MCF 10A (cell line): ENCODE results near the gene TAB2. TPM values are rescaled to one million over a fixed set of nuclear protein-coding genes. Genes with fewer than 3 reads are reported as not detected.

ENCODE experiments used
- BruUV-seq: library from RNA; stranded (reverse); fragments of 400-500 nt; replicated peaks from 2 replicates; lab custom pipeline; 2021; lab: Mats Ljungman, UMichigan
- CTCF ChIA-PET: fragments of 300-600 bp; sonication (Branson Sonifier 250); formaldehyde crosslinking; extraction: SDS; loops from one replicate; lab custom pipeline; 2021; ENCODE audit warnings: antibody characterized with exemption, inconsistent platforms; lab: Yijun Ruan, JAX
- POLR2A ChIA-PET: fragments of 300-600, 350-650 bp; sonication (Branson Sonifier 250); formaldehyde crosslinking; extraction: SDS; loops from one replicate; lab custom pipeline; 2020; ENCODE audit warnings: antibody characterized with exemption, inconsistent platforms; lab: Yijun Ruan, JAX
- DNase-seq: peaks from one replicate; pipeline ENCODE4 v3.0.0-alpha.2; 2018; ENCODE audit not compliant: unreplicated experiment
- H3K27ac Mint-ChIP-seq: one replicate; pipeline ENCODE4 v1.8.0; 2022; ENCODE audit warnings: mild to moderate bottlenecking, low read depth, mixed read lengths; ENCODE audit not compliant: unreplicated experiment
- H3K27me3 Mint-ChIP-seq: one replicate; pipeline ENCODE4 v1.8.0; 2022; ENCODE audit warnings: mixed read lengths; ENCODE audit not compliant: insufficient read depth, unreplicated experiment
- H3K36me3 Mint-ChIP-seq: one replicate; pipeline ENCODE4 v1.8.0; 2022; ENCODE audit warnings: mild to moderate bottlenecking, moderate library complexity, mixed read lengths; ENCODE audit not compliant: insufficient read depth, unreplicated experiment
- H3K4me1 Mint-ChIP-seq: one replicate; pipeline ENCODE4 v1.8.0; 2022; ENCODE audit warnings: mixed read lengths; ENCODE audit not compliant: insufficient read depth, unreplicated experiment
- H3K4me3 Mint-ChIP-seq: one replicate; pipeline ENCODE4 v1.8.0; 2022; ENCODE audit warnings: mild to moderate bottlenecking, moderate library complexity, mixed read lengths; ENCODE audit not compliant: unreplicated experiment
- H3K9me3 Mint-ChIP-seq: one replicate; pipeline ENCODE4 v1.8.0; 2022; ENCODE audit warnings: mixed read lengths; ENCODE audit not compliant: unreplicated experiment
- intact Hi-C: fragments of 100-400 bp; cut with micrococcal nuclease; formaldehyde crosslinking; loops from 2 replicates; pipeline ENCODE4 v1.14.1; 2022
- total RNA-seq: library from RNA; stranded (reverse); gene quantifications from 2 replicates; pipeline ENCODE4 v1.2.3, GENCODE V29; 2022
- TF ChIP-seq, protein P1 (sequence below): fragments of 200-600 bp; IDR thresholded peaks from one replicate; pipeline ENCODE4 v1.8.0; 2022; ENCODE audit warnings: antibody characterized with exemption, mild to moderate bottlenecking; ENCODE audit not compliant: unreplicated experiment

TAB2 gene
- total RNA-seq, 1 experiment from 2014 or later, result 76.4 TPM

DNA sequence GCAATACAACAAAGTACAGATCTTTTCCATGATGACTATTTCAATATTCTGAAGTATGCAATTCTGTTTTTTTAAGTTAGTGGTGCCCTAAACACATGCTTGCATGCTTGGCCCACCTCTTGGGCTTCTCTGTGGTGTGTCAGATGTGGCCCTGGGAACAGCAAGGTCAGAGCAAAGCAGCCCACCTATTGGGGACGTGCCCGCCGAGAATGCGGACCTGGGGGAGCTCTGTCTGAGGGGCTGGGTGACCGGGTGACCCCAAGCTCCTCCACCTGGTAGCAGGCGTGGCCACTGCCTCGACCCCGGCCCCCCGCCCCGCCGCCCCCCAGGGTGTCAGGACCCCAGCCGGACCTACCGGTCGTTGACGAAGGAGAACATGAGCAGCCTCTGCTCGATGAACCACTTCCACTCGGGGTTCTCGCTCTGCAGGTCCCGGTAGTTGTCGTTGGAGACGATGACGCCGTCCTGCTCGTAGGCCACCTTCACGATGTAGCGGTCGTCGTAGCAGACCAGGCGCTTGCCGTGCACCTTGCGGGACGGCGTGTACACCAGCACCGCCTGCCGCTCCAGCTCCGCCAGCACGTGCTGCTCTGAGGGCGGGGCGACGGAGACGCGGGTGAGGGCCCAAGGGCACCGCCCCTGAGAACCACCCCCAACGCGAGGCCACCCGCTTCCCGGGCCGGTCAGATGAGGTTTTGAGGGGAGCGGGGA, 139.0 kb downstream of the TAB2 start:
- TF ChIP-seq, protein P1, sequence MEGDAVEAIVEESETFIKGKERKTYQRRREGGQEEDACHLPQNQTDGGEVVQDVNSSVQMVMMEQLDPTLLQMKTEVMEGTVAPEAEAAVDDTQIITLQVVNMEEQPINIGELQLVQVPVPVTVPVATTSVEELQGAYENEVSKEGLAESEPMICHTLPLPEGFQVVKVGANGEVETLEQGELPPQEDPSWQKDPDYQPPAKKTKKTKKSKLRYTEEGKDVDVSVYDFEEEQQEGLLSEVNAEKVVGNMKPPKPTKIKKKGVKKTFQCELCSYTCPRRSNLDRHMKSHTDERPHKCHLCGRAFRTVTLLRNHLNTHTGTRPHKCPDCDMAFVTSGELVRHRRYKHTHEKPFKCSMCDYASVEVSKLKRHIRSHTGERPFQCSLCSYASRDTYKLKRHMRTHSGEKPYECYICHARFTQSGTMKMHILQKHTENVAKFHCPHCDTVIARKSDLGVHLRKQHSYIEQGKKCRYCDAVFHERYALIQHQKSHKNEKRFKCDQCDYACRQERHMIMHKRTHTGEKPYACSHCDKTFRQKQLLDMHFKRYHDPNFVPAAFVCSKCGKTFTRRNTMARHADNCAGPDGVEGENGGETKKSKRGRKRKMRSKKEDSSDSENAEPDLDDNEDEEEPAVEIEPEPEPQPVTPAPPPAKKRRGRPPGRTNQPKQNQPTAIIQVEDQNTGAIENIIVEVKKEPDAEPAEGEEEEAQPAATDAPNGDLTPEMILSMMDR, result no peak
- no peaks in the 10 kb centered on the region for H3K36me3 Mint-ChIP-seq
- peaks cover 6% of the 10 kb centered on the region for H3K4me1 Mint-ChIP-seq
- H3K27me3 Mint-ChIP-seq, result no peaks in the 10 kb centered on the region
- ChIA-PET POLR2A (no interaction called here), CTCF (interaction anchor here (0.6 kb wide), 1 partner anchor 58 kb away, joined by 3 read pairs; no protein-coding TSS in a partner anchor)
- no TSS peak for BruUV-seq
- H3K27ac Mint-ChIP-seq, result no peak overlapping the region
- intact Hi-C loops, result no loop called here
- DNase-seq, result no peak
- no peak overlapping the region for H3K4me3 Mint-ChIP-seq
- no peaks in the 10 kb centered on the region for H3K9me3 Mint-ChIP-seq

DNA sequence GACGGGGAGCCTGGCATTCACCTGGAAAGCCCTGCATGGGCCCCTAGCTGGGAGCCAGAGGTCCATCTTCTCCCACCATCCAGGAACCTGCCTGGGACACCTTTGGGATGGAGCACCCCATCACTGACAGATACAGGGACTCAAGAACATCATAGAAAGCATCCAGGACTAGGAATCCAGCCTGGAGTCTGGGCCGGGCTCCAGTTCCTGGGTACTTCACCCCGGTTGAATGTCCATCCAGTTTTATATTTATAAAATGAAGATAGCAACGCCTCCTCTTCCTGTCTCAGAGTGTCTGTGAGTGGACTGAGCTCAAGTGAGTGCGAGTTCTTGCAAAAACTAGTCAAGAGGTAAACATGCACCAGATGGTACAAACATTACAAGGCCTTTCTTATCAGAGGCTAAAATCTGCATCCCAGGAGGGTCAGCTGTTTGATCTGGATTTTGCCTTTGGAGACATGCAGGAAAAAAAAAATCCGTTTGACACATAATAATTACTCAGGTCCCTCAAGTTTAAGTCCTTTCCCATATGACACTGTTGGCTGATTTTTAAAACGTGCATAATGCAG, 139.9 kb downstream of the TAB2 start:
- peaks cover 6% of the 10 kb centered on the region for H3K4me1 Mint-ChIP-seq
- no peak for DNase-seq
- H3K4me3 Mint-ChIP-seq, result no peak overlapping the region
- POLR2A ChIA-PET, result interaction anchor here (1.1 kb wide), 1 partner anchor 377 kb away, joined by 4 read pairs; no protein-coding TSS in a partner anchor
- H3K9me3 Mint-ChIP-seq, result no peaks in the 10 kb centered on the region
- intact Hi-C loops, result no loop called here
- H3K27ac Mint-ChIP-seq, result no peak overlapping the region
- H3K27me3 Mint-ChIP-seq, result no peaks in the 10 kb centered on the region
- TF ChIP-seq, protein P1, result no peak
- no peaks in the 10 kb centered on the region for H3K36me3 Mint-ChIP-seq
- BruUV-seq, result no TSS peak
- CTCF ChIA-PET, result interaction anchor here (0.6 kb wide), 1 partner anchor 25 kb away, joined by 4 read pairs; no protein-coding TSS in a partner anchor

DNA sequence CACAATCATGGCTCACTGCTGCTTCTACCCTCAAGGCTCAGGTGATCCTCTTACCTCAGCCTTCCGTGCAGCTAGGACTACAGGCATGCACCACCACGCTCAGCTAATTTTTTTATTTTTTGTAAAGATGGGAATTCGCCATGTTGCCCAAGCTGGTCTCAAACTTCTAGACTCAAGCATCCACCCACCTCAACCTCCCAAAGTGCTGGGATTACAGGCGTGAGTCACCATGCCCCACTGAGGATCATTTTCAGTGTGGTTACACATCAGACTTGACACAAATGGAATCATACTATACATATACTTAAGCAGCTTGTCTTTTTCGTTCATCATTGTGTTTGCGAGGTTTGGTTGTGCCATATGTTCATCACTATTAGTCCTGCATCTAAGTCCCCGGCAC, 140.7 kb downstream of the TAB2 start:
- no peak overlapping the region for H3K27ac Mint-ChIP-seq
- TF ChIP-seq, protein P1, result no peak
- peaks cover 6% of the 10 kb centered on the region for H3K4me1 Mint-ChIP-seq
- no peak overlapping the region for H3K4me3 Mint-ChIP-seq
- no peaks in the 10 kb centered on the region for H3K9me3 Mint-ChIP-seq
- ChIA-PET POLR2A (interaction anchor here (1.1 kb wide), 1 partner anchor 378 kb away, joined by 4 read pairs; no protein-coding TSS in a partner anchor), CTCF (interaction anchor here (0.6 to 1.0 kb wide), 2 partner anchors 26 to 58 kb away, joined by 4 read pairs; no protein-coding TSS in a partner anchor)
- no TSS peak for BruUV-seq
- H3K27me3 Mint-ChIP-seq, result no peaks in the 10 kb centered on the region
- peaks cover under 1% of the 10 kb centered on the region for H3K36me3 Mint-ChIP-seq
- intact Hi-C loops, result no loop called here
- peak; percentile 22 for DNase-seq

DNA sequence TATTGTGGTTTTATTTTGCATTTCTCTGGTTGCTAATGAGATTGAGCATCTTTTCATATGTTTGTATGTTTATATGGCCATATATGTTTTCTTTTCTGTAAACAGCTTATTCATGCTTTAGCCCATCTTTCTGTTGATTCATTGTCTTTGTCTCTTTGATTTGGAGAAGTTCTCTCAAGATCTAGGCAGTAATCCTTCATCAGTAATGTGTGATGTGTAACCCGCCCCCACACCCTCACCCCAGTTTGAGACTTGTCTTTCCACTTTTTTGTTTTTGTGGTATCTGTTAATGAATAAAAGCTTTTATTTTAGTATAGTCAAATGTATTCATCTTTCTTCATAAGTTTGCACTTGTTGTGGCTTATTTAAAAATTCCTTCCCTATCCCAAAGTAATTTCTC, 141.3 kb downstream of the TAB2 start:
- Mint-ChIP-seq H3K4me3 (no peak overlapping the region), H3K27me3 (no peaks in the 10 kb centered on the region), H3K4me1 (peaks cover 6% of the 10 kb centered on the region), H3K9me3 (no peaks in the 10 kb centered on the region), H3K36me3 (peaks cover 6% of the 10 kb centered on the region), H3K27ac (no peak overlapping the region)
- TF ChIP-seq, protein P1, result no peak
- no peak for DNase-seq
- no TSS peak for BruUV-seq
- ChIA-PET CTCF (interaction anchor here (0.6 to 1.0 kb wide), 2 partner anchors 40 to 57 kb away, joined by 3 to 4 read pairs; no protein-coding TSS in a partner anchor), POLR2A (no interaction called here)
- intact Hi-C loops, result no loop called here
